Measurements from ENCODE around the gene PCP4.

Gene PCP4

DNA sequence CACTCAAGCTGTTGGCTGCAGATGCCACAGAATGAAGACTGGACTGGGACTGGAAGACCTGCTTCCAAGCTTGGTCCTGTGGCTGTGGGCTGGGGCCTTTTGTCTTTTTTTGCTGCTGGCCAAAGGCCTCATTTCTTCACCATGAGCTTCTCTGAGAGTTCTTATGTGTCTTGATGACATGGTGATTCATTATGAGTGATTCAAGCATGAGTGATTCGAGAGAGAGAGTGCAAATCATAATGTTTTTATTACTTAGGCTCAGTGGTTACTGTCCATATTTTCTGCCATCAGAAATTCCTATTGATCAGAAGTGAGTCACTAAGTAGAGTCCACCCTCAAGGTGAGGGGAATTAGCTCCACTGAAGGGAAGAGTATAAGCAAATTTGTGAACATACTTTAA lies 94.0 kb downstream of the PCP4 start:
- DNase-seq (ENCODE audit: low read depth, low spot score), result no peak
- H3K4me3 ChIP-seq (ENCODE audit: low read length), result no peak overlapping the region

DNA sequence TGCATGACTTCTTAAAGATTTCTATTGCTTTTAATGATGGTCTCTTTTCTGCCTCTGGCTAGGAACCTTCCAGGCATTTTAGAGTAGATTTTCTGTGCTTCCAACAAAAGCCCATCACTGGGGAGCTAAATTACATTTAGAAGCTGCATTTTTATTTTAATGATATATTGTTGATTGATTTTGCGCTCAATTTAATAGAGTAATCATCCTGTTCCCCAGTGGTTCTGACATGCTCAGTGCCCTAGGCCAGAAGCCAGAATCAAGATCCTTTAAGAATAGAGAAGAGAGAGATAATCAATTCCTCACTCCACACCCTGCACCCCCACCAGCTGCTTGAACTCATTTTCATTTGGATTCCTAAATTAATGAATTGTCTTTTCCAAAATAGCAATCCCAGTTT lies 97.8 kb downstream of the PCP4 start:
- no peak overlapping the region for H3K4me3 ChIP-seq (ENCODE audit: low read length)

DNA sequence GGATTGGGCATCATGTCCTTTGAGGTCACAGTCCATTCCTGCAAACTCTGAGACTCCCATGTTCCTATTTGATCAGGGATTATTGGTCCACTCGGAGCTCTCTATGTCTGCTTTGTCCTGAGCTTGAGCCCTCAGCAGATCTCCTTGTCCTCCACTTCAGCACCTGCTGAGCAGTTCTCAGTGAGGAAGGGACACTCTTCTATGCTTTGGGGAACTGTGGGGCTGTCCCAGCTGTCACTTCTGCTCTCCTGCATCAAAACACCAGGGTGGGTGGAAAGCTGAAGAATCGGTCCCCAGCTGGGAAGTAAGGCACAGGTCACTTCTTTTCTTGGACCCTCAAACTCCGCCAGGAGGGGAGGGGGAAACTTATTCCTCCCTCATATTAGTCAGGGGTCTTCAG lies 99.5 kb downstream of the PCP4 start:
- no peak for DNase-seq (ENCODE audit: low read depth, low spot score)
- no peak overlapping the region for H3K4me3 ChIP-seq (ENCODE audit: low read length)

More for the DNA sequence above, 97.8 kb downstream of the PCP4 start:
- no peak for DNase-seq (ENCODE audit: low read depth, low spot score)

DNA sequence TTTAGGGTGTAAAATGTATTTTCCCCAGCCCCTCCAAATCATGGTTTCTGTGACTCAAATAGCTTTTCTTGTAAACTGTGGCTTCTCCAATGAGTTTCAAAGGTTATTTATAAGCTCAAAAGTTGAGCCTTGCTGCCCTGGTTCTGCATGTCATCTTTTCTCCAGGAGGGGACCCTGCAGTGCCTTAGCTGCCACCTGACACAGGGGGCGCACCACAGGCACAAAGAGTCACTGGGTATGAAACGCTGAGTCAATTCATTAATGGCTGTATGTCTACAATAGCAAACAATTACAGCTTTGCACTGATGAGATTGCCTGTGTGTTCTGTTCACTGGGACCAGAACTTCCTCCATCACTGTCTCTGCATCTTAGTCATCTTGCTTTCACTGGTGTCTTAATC lies 100.8 kb downstream of the PCP4 start:
- H3K4me3 ChIP-seq (ENCODE audit: low read length), result no peak overlapping the region
- no peak for DNase-seq (ENCODE audit: low read depth, low spot score)

DNA sequence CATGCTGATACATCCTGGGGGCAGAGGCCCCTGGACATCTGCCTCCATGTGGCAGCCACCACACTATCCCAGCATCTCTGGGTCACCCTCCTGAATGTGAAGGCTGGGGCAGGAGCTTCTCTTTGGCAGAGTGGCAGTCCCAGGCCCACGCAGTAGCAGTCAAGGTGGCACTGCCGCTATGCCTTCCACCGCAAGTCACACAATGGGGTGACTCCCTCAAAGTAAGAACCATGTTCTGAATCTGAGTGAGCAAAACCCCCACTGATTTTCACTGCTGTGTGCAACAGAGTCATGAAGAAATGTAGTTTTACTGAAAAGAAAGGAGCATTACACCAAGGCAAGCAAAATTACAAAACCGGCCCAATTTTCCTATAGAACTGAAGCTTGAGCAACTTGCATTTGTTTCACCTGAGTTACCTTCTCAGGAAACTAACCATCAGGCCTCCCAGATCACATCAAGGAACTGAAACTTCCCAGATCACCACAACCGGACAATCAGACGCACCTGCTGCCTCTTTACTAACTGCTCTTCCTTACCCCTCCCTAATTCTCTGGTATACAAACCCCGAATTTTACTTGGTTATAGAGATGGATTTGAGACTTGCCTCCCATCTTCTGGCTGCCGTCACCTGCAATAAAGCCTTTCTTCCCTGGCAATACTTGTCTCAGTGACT lies 102.6 kb downstream of the PCP4 start:
- H3K4me3 ChIP-seq (ENCODE audit: low read length), result no peak overlapping the region
- no peak for DNase-seq (ENCODE audit: low read depth, low spot score)

DNA sequence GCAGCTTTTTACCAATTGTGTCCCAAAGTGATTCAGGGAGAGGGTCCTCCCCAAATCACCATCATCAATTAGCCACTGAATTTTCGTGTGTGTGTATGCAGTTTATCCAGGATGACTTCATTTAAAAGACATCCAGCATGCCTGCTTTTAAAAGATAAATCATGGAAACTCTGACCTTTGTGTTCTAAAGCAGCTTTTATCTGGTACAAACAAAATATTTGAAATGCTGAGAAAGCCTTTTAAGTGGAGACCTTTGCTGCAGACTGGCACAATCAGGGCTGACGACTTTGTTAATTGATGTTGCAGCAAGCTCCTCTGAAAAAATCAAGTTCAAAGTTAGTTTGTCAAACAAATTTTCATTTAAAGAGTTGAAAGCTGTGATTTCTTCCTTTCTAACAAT lies 104.7 kb downstream of the PCP4 start:
- H3K4me3 ChIP-seq (ENCODE audit: low read length), result no peak overlapping the region
- DNase-seq (ENCODE audit: low read depth, low spot score), result no peak

DNA sequence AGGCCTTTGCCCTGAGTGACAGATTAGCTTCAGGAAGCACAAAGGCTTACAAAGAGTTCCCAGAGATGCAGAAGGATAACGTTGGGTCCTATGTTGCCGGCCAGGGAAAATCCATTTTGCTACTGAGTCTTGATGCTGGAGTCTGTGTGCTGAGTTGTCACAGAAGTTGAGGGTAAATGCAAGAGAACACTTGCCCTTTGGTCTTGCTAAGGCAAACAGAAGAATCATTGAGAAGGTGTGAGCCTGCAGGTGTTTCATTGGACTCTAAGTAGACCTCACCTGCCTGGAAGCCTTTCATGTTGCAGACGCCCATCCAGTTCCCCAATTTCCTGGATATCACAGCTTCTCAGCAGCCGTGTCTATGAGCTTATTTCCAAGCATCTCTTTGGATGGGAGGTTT lies 105.2 kb downstream of the PCP4 start:
- no peak overlapping the region for H3K4me3 ChIP-seq (ENCODE audit: low read length)
- DNase-seq (ENCODE audit: low read depth, low spot score), result no peak

DNA sequence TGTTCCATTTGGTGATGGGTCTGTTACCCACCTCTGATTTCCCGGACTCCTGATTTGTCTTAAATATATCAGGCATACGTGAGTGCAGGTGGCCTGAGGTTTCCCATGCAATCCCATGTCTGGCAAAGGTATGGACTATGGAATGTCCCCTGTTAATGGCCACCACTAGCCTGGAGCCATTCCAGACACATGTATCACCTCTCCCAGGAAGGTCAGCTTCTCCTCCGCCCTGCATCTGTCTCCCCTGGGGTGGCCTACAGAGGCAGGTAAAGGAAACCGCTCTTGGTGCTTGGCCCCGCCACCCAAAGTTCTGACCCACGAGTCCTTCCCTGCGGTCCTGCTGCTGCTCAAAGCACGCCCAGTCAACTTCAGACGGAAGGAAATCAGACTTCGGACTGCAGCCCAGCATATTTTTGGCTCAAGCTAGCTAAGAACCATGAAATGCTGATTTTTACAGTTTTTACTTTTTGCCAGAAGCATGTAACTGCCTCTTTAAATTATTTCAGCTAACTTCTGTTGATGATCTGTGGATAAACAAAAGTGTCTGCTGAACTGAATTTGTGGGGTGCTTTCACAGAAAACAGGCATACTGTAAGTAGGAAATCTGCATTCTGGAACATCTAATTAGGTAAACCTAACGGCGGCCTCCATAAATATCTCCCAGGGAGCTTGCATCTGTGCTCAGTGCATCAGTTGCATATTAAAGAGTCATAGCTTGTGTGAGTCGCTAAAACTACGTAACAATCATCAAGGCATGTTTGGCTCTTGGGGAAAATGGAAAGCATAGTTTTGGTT lies 105.9 kb downstream of the PCP4 start:
- no peak overlapping the region for H3K4me3 ChIP-seq (ENCODE audit: low read length)
- no peak for DNase-seq (ENCODE audit: low read depth, low spot score)

DNA sequence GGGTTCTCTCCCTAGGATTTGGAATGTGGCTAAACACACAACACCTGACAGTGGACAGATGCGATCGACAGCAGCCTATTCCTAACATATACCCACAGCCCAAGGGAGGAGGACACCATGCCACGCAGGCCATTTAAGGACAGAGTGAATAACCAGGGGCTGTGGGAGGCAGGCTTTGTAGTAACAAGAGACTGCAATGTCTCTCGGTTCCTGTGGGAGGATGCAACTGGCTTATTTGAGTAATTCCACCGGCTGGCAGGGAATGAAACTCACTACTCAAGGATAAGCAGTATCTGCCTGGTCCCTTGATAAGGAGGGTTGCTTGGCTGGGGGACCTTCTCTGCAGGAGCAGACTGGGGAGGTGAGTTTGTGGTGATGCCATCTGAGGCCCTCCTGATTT lies 109.6 kb downstream of the PCP4 start:
- DNase-seq (ENCODE audit: low read depth, low spot score), result no peak

More for the DNA sequence above, 109.6 kb downstream of the PCP4 start:
- no peak overlapping the region for H3K4me3 ChIP-seq (ENCODE audit: low read length)

Measured in Jurkat, Clone E6-1 (cell line).